GM12865 (cell line): ENCODE data around the gene FOXN3.

Experiments used
- DNase-seq: peaks from one replicate; pipeline ENCODE4 v3.0.0; 2010; ENCODE audit warnings: low read depth
- H3K4me3 ChIP-seq: 2 replicates; pipeline ENCODE4 v1.5.1; 2011; ENCODE audit warnings: mild to moderate bottlenecking, low read depth, low read length, control low read depth
- CTCF ChIP-seq: IDR thresholded peaks from 2 replicates; pipeline ENCODE4 v1.5.1; 2011; ENCODE audit warnings: low read length, control low read depth, low read depth, inconsistent platforms; ENCODE audit not compliant: insufficient read depth; ENCODE audit errors: missing control alignments

The FOXN3 gene

GRCh38 chr14:89340200-89341181 lies 76.5 kb downstream of the FOXN3 start:
- H3K4me3 ChIP-seq: no peak overlapping the region
- no peak for TF ChIP-seq CTCF
- no peak for DNase-seq

GRCh38 chr14:89339579-89339978 lies 77.5 kb downstream of the FOXN3 start:
- no peak for DNase-seq
- no peak for TF ChIP-seq CTCF
- no peak overlapping the region for H3K4me3 ChIP-seq

GRCh38 chr14:89339158-89339557 lies 77.9 kb downstream of the FOXN3 start:
- no peak for TF ChIP-seq CTCF
- no peak for DNase-seq

GRCh38 chr14:89336338-89336737 lies 80.7 kb downstream of the FOXN3 start:
- no peak overlapping the region for H3K4me3 ChIP-seq
- TF ChIP-seq CTCF: no peak
- peak; percentile 81 for DNase-seq

More at GRCh38 chr14:89339158-89339557, 77.9 kb downstream of the FOXN3 start:
- H3K4me3 ChIP-seq: no peak overlapping the region

GRCh38 chr14:89332031-89332430 lies 85.0 kb downstream of the FOXN3 start:
- DNase-seq: peak; percentile 42
- no peak for TF ChIP-seq CTCF
- H3K4me3 ChIP-seq: peak overlapping the region; percentile 12; the same call in 1 of the 2 replicates

- no peak overlapping the region; the same call in 1 of the 2 replicates for H3K4me3 ChIP-seq
- DNase-seq: peak; percentile 92
- no peak for TF ChIP-seq CTCF
Observed at GRCh38 chr14:89331398-89331797, 85.6 kb downstream of the FOXN3 start.
